SIG-M5 treated with dmso at 0.1 percent for 504 hours (cell line): ENCODE data around the gene AK1.

Source experiments
- DNase-seq: peaks from one replicate; lab custom pipeline; 2025; ENCODE audit not compliant: unreplicated experiment; lab: John Stamatoyannopoulos, UW

The AK1 gene

GRCh38 chr9:127909839-127910273, 32.4 kb upstream of the AK1 start:
- no peak for DNase-seq

- no peak for DNase-seq
Measured at GRCh38 chr9:127908660-127908926, 31.1 kb upstream of the AK1 start.

- DNase-seq: no peak
Measured at GRCh38 chr9:127907867-127908659, 30.6 kb upstream of the AK1 start.

- no peak for DNase-seq
Measured at GRCh38 chr9:127905788-127906191, 28.3 kb upstream of the AK1 start.

GRCh38 chr9:127905004-127905728, 27.7 kb upstream of the AK1 start:
- no peak for DNase-seq

GRCh38 chr9:127904561-127905003, 27.1 kb upstream of the AK1 start:
- no peak for DNase-seq

- DNase-seq: no peak
Measured at GRCh38 chr9:127903557-127904475, 26.3 kb upstream of the AK1 start.

- peak; percentile 44 for DNase-seq
Measured at GRCh38 chr9:127899128-127899943, 21.9 kb upstream of the AK1 start, which contains the start of gene ST6GALNAC6. Gene ST6GALNAC6 (minus strand): TSS chr9:127899603. CDS start chr9:127897981, 1,622 bp downstream.

- DNase-seq: no peak
Measured at GRCh38 chr9:127898433-127899127, 21.1 kb upstream of the AK1 start.

GRCh38 chr9:127897193-127897692, 19.8 kb upstream of the AK1 start:
- DNase-seq: peak; percentile 39

- DNase-seq: no peak
Measured at GRCh38 chr9:127896395-127897192, 19.1 kb upstream of the AK1 start.

GRCh38 chr9:127895811-127896210, 18.3 kb upstream of the AK1 start:
- no peak for DNase-seq

GRCh38 chr9:127893392-127893791, 15.9 kb upstream of the AK1 start:
- DNase-seq: no peak

GRCh38 chr9:127892831-127893230, 15.4 kb upstream of the AK1 start:
- no peak for DNase-seq

- DNase-seq: no peak
Measured at GRCh38 chr9:127890053-127890452, 12.6 kb upstream of the AK1 start.

- DNase-seq: no peak
Measured at GRCh38 chr9:127887792-127888191, 10.3 kb upstream of the AK1 start.

GRCh38 chr9:127886401-127886972, 9.0 kb upstream of the AK1 start:
- no peak for DNase-seq

- DNase-seq: no peak
Measured at GRCh38 chr9:127885508-127886281, 8.2 kb upstream of the AK1 start.
